ENCODE data around the gene IGF1.
"Not testable (repeated sequence)": the region's sequence is repeated elsewhere in the genome, so short reads cannot be mapped to it uniquely, and the experiment has no call there.

The IGF1 gene

DNA sequence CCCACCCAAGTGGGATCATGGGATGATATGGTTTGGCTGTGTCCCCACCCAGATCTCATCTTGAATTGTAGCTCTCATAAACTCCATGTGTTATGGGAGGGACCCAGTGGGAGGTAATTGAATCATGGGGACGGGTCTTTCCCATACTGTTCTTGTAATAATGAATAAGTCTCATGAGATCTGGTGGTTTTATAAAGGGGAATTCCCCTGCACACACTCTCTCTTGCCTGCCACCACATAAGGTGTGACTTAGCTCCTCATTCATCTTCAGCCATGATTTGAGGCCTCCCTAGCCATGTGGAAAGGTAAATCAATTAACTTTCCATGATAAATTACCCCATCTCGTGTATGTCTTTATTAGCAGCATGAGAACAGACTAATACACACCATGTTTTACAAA, 109.2 kb downstream of the IGF1 start:
- intact Hi-C loops (cut with DNase I; ENCODE audit: low total_unique reads) = no loop called here
- DNase-seq = no peak
- Histone ChIP-seq H3K27ac (no peak overlapping the region), H3K36me3 (no peaks in the 10 kb centered on the region), H3K27me3 (no peaks in the 10 kb centered on the region), H3K4me1 (no peaks in the 10 kb centered on the region), H3K9me3 (no peaks in the 10 kb centered on the region), H3K4me3 (no peak overlapping the region)
- TF ChIP-seq, protein P1, sequence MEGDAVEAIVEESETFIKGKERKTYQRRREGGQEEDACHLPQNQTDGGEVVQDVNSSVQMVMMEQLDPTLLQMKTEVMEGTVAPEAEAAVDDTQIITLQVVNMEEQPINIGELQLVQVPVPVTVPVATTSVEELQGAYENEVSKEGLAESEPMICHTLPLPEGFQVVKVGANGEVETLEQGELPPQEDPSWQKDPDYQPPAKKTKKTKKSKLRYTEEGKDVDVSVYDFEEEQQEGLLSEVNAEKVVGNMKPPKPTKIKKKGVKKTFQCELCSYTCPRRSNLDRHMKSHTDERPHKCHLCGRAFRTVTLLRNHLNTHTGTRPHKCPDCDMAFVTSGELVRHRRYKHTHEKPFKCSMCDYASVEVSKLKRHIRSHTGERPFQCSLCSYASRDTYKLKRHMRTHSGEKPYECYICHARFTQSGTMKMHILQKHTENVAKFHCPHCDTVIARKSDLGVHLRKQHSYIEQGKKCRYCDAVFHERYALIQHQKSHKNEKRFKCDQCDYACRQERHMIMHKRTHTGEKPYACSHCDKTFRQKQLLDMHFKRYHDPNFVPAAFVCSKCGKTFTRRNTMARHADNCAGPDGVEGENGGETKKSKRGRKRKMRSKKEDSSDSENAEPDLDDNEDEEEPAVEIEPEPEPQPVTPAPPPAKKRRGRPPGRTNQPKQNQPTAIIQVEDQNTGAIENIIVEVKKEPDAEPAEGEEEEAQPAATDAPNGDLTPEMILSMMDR (IDR thresholded peaks at IDR 0.05) = no peak

DNA sequence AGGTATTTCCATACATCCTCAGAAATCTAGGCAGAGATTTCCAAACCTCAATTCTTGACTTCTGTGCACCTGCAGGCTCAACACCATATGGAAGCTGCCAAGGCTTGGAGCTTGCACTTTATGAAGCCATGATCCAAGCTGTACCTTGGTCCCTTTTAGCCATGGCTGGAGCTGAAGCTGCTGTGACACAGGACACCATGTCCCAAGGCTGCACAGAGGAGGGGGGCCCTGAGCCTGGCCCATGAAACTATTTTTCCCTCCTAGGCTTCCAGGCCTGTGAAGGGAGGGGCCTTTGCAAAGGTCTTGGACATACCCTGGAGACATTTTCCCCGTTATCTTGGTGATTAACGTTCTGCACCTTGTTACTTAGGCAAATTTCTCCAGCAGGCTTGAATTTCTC, 110.5 kb downstream of the IGF1 start:
- H3K4me1 ChIP-seq = no peaks in the 10 kb centered on the region
- TF ChIP-seq, protein P1 (IDR thresholded peaks at IDR 0.05) = no peak
- intact Hi-C loops (cut with DNase I; ENCODE audit: low total_unique reads) = no loop called here
- H3K9me3 ChIP-seq = no peaks in the 10 kb centered on the region
- H3K4me3 ChIP-seq = no peak overlapping the region
- H3K27ac ChIP-seq = no peak overlapping the region
- no peak for DNase-seq
- H3K36me3 ChIP-seq = no peaks in the 10 kb centered on the region
- H3K27me3 ChIP-seq = no peaks in the 10 kb centered on the region

DNA sequence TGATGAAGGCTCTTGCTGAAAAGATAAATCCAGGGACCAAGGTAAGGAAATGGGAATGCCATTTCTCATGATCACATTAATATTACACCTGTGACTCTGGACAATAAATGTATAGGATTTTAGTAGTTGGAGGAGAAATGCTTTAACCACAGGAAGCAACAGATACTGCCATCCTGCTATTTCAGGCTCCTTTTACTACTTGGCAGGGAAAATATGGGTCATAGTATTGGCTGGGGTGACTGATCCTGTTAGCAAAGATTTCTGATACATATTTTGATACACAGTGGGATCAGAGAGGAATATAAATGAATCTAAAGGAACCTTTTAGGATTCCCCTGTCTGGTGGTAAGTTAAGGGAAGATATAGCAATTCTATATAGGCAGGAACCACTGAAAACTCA, 115.0 kb downstream of the IGF1 start:
- no peak overlapping the region for H3K27ac ChIP-seq
- H3K4me3 ChIP-seq = no peak overlapping the region
- no peaks in the 10 kb centered on the region for H3K27me3 ChIP-seq
- intact Hi-C loops (cut with DNase I; ENCODE audit: low total_unique reads) = no loop called here
- DNase-seq = no peak
- TF ChIP-seq, protein P1 (IDR thresholded peaks at IDR 0.05) = no peak
- H3K9me3 ChIP-seq = no peaks in the 10 kb centered on the region
- H3K4me1 ChIP-seq = no peaks in the 10 kb centered on the region
- no peaks in the 10 kb centered on the region for H3K36me3 ChIP-seq

DNA sequence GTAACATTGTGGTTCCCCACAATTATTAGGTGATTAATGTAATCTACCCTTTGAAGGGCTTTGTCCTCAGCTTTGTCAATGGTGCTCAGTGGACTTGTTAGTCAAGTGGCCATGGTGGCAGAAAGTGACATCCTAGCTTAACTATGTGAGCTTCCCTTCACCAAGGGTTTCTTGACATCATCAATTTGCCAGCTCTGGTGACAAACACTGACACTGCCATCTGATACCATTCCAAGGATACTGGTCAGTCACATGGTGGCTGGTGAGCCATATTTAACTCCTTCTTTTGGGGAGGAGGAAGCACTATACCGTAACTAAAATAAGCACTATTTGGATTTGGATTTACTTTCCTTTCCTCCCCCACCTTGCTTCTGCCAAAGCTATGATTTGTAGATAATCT, 115.7 kb downstream of the IGF1 start:
- no peak for DNase-seq
- H3K4me3 ChIP-seq = no peak overlapping the region
- TF ChIP-seq, protein P1 (IDR thresholded peaks at IDR 0.05) = no peak
- H3K27ac ChIP-seq = no peak overlapping the region
- intact Hi-C loops (cut with DNase I; ENCODE audit: low total_unique reads) = no loop called here
- H3K36me3 ChIP-seq = no peaks in the 10 kb centered on the region
- no peaks in the 10 kb centered on the region for H3K4me1 ChIP-seq
- no peaks in the 10 kb centered on the region for H3K9me3 ChIP-seq
- no peaks in the 10 kb centered on the region for H3K27me3 ChIP-seq

DNA sequence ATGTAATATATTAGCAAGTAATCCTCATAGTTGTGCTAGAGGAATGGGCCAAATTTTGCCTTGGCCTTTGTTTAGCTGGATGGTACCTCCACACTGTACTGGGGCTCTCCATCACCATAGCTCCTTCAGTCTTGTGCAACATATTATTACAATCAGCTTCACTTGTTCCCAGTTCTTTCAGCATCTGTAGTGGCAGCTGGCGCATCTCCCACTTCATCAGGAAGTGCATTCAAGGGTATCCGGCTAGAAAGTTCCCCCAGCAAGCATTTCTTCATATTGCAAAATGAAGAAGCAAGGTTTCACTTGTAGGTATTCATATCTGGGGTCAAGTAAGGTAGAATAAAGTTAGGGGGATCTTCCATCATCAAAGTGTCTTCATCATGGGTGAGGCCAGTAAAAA, 123.7 kb downstream of the IGF1 start:
- intact Hi-C loops (cut with DNase I; ENCODE audit: low total_unique reads) = no loop called here

DNA sequence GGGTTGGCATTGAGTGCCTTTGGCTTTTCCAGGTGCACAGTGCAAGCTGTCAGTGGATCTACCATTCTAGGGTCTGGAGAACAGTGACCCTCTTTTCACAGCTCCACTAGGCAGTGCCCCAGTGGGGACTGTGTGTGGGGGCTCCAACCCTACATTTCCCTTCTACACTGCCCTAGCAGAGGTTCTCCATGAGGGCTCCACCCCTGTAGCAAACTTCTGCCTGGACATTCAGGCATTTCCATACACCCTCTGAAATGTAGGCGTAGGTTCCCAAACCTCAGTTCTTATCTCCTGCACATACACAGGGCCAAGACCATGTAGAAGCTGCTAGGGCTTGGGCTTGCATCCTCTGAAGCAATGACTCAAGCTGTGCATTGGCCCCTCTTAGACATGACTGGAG, 126.1 kb downstream of the IGF1 start:
- H3K27me3 ChIP-seq; intact Hi-C loops (cut with DNase I; ENCODE audit: low total_unique reads); H3K27ac ChIP-seq; H3K9me3 ChIP-seq; H3K36me3 ChIP-seq; H3K4me3 ChIP-seq; DNase-seq; H3K4me1 ChIP-seq: not testable (repeated sequence)

More for the DNA sequence above, 123.7 kb downstream of the IGF1 start:
- Histone ChIP-seq H3K9me3 (no peaks in the 10 kb centered on the region), H3K4me3 (no peak overlapping the region), H3K27me3 (no peaks in the 10 kb centered on the region), H3K36me3 (no peaks in the 10 kb centered on the region), H3K4me1 (no peaks in the 10 kb centered on the region), H3K27ac (no peak overlapping the region)
- DNase-seq = no peak
- TF ChIP-seq, protein P1 (IDR thresholded peaks at IDR 0.05) = no peak

Measured in tibial artery (tissue), 4 donors.